ENCODE results near the gene BTBD3.

The BTBD3 gene

GRCh38 chr20:11918391-11918845 lies 725 bp downstream of the BTBD3 start:
- DNase-seq (ENCODE audit: low spot score): no peak

GRCh38 chr20:11918981-11919380 lies 1.3 kb downstream of the BTBD3 start:
- no peak for DNase-seq (ENCODE audit: low spot score)

- DNase-seq (ENCODE audit: low spot score): no peak
Measured at GRCh38 chr20:11919581-11919980, 1.9 kb downstream of the BTBD3 start.

- DNase-seq (ENCODE audit: low spot score): no peak
Measured at GRCh38 chr20:11920083-11920482, 2.4 kb downstream of the BTBD3 start.

- DNase-seq (ENCODE audit: low spot score): no peak
Measured at GRCh38 chr20:11921321-11921720, 3.6 kb downstream of the BTBD3 start.

- DNase-seq (ENCODE audit: low spot score): no peak
Measured at GRCh38 chr20:11922561-11922960, 4.9 kb downstream of the BTBD3 start.

GRCh38 chr20:11924923-11925322 lies 7.2 kb downstream of the BTBD3 start:
- no peak for DNase-seq (ENCODE audit: low spot score)

GRCh38 chr20:11926292-11926998 lies 8.8 kb downstream of the BTBD3 start:
- DNase-seq (ENCODE audit: low spot score): no peak

- DNase-seq (ENCODE audit: low spot score): no peak
Measured at GRCh38 chr20:11929947-11930346, 12.3 kb downstream of the BTBD3 start.

GRCh38 chr20:11935212-11936154 lies 17.8 kb downstream of the BTBD3 start:
- peak; percentile 27 for DNase-seq (ENCODE audit: low spot score)

GRCh38 chr20:11936157-11936556 lies 18.5 kb downstream of the BTBD3 start:
- peak; percentile 23 for DNase-seq (ENCODE audit: low spot score)

GRCh38 chr20:11937230-11937629 lies 19.5 kb downstream of the BTBD3 start:
- DNase-seq (ENCODE audit: low spot score): no peak

- peak; percentile 26 for DNase-seq (ENCODE audit: low spot score)
Measured at GRCh38 chr20:11941593-11942246, 24.0 kb downstream of the BTBD3 start.

GRCh38 chr20:11943778-11944177 lies 26.1 kb downstream of the BTBD3 start:
- no peak for DNase-seq (ENCODE audit: low spot score)

- DNase-seq (ENCODE audit: low spot score): no peak
Measured at GRCh38 chr20:11948806-11949205, 31.1 kb downstream of the BTBD3 start.

- no peak for DNase-seq (ENCODE audit: low spot score)
Measured at GRCh38 chr20:11949711-11950110, 32.0 kb downstream of the BTBD3 start.

- no peak for DNase-seq (ENCODE audit: low spot score)
Measured at GRCh38 chr20:11951696-11952095, 34.0 kb downstream of the BTBD3 start.

- DNase-seq (ENCODE audit: low spot score): no peak
Measured at GRCh38 chr20:11952639-11953038, 34.9 kb downstream of the BTBD3 start.

- no peak for DNase-seq (ENCODE audit: low spot score)
Measured at GRCh38 chr20:11957911-11958310, 40.2 kb downstream of the BTBD3 start.

GRCh38 chr20:11958855-11959254 lies 41.2 kb downstream of the BTBD3 start:
- DNase-seq (ENCODE audit: low spot score): no peak

GRCh38 chr20:11965602-11966001 lies 47.9 kb downstream of the BTBD3 start:
- no peak for DNase-seq (ENCODE audit: low spot score)

- no peak for DNase-seq (ENCODE audit: low spot score)
Measured at GRCh38 chr20:11966186-11966585, 48.5 kb downstream of the BTBD3 start.

Measured in HuH-7 (cell line).